HG03045 (cell line): ENCODE measurements around the gene SNAI1.
"Not testable (repeated sequence)": the region's sequence is repeated elsewhere in the genome, so short reads cannot be mapped to it uniquely, and the experiment has no call there.

ENCODE experiments used
- ATAC-seq: cut with Tn5 transposase; IDR thresholded peaks from one replicate; pipeline ENCODE4 v1.9.1; 2021; ENCODE audit warnings: mild to moderate bottlenecking, moderate library complexity; ENCODE audit not compliant: unreplicated experiment

Gene SNAI1

GRCh38 chr20:49985617-49986016 lies 2.8 kb downstream of the SNAI1 start:
- no peak for ATAC-seq

- no peak for ATAC-seq
Measured at GRCh38 chr20:49986049-49986448, 3.3 kb downstream of the SNAI1 start.

DNA sequence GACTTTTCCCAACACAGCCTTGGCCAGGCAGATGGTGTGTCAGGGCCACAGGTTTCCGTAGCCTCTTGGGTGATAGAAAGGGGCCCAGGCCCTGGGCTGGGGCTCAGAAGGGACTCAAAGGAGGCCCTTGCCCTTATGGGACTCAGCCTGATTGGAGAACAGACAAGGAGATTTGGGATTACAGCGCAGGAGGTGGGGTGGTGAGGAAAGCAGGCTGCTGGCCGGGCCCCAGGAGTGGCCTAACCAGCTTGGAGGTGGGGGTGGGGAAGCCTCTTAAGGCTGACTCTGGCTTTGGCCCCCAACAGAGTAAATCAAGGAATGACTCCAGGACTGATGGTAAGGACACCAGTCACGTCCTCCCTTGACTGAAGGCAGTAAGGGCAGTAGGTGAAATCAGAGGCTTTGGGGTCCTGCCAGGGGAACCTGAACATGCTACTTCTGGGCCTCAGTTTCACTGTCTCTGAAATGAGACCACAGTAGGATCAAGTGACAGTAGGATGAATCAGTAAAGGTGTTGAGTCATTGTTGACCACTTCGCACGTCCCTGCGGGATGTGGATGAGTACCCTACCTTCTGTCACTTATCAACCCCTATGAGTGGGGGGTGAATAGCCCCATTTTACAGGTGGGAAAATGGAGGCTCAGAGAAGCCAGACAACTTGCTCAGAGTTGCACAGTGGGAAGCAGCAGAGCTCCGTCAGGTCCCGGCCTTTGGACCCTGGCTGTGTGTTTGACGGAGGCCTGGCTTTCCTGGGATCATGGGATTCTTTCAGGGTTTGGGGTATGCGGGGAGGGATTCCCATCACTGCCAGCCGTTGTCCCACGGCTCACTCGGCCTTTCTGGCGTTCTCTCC lies 4.5 kb downstream of the SNAI1 start:
- no peak for ATAC-seq

- no peak for ATAC-seq
Measured at GRCh38 chr20:49987868-49988690, 5.3 kb downstream of the SNAI1 start.

- ATAC-seq, result no peak
Measured at GRCh38 chr20:49989234-49990065, 6.7 kb downstream of the SNAI1 start.

DNA sequence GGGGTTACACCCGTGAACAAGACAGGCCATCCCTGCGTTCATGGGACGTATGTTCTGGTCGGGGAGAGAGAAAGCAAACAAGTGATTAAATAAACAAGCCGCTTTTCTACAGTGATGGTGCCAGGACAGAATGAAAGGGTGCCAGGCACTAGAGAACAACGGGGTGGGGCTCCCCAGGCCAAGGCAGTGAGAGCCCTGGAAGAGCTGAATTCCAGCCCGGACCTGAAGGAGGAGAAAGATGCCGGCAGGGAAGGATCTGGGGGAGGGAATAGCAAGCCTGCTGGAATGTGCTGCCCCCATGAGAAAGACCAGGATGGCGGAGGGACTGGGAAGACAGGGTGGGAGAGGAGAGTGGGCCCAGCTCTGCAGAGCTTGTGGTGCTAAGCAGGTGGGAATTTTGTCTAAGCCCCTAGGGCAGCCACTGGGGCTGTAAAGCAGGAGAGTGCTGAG lies 7.5 kb downstream of the SNAI1 start:
- ATAC-seq, result no peak

- ATAC-seq, result no peak
Measured at GRCh38 chr20:49993301-49993751, 10.5 kb downstream of the SNAI1 start.

GRCh38 chr20:49995586-49995985 lies 12.8 kb downstream of the SNAI1 start:
- no peak for ATAC-seq

DNA sequence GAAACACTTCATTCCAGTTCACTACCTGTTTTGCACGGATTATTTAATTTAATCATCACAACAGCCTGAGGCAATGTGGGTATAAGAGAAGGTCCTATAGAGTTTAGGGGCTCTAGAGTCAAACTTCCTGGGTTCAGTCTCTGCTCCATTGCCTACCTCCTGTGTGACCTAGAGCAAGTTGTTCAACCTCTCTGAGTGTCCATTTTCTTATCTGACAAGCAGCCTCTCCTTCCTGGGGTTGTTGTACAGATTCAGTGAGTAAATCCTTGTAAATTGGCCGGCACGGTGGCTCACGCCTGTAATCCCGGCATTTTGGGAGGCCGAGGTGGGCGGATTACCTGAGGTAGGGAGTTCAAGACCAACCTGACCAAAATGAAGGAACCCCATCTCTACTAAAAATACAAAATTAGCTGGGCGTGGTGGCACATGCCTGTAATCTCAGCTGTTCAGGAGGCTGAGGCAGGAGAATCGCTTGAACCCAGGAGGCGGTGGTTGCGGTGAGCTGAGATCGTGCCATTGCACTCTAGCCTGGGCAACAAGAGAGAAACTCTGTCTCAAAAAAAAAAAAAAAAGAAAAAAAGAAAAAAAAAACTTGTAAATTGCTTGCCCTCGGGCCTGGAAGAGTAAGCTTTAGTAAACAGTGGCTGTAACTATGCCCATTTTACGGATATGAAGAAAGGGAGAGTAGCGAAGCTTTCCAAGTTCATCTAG lies 15.9 kb downstream of the SNAI1 start:
- ATAC-seq, result not testable (repeated sequence)

DNA sequence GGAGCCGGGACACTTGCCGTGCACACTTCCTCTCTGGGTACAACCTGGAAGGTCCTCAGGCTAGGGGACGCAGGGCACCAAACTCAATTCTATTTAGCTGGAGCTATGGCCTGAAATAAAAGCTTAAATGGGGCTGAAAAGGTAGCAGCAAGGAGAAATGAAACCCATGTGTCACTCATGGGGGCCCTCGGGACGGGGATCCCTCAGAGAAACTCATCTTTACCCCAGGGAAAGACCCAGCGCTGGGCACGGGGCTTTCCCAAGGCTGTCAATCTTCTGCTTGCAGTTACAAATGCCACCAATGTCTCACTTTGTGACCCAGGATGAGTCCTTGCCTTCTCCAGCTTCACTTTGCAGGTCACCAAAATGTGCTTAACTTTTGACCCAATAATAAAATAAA lies 16.5 kb downstream of the SNAI1 start:
- ATAC-seq, result no peak

GRCh38 chr20:50000548-50001222 lies 17.9 kb downstream of the SNAI1 start:
- not testable (repeated sequence) for ATAC-seq

DNA sequence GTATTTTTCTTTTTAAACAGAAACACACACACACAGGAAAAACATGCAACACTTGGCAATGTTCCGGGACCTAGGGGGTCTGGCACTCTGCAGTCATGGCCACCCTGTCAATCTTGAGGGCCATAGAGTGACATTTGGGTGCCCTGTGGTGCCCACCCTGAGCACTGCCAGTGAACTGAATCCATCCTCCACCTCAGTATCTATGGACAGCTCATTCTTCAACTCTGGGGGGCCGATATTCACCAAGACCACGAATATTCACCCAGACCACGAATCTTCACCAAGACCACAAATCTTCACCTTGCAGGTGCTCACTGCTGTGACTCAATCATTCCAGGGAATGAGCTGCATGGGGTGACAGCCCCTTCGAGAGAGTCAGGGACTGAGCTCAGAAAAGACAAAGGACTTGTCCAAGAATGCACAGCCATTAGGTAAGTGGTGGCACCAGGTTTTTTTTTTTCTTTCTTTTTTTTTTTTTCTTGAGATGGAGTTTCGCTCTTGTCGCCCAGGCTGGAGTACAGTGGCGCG lies 19.1 kb downstream of the SNAI1 start:
- ATAC-seq, result no peak

GRCh38 chr20:50003253-50003656 lies 20.5 kb downstream of the SNAI1 start:
- ATAC-seq, result no peak

GRCh38 chr20:50004229-50004628 lies 21.4 kb downstream of the SNAI1 start:
- no peak for ATAC-seq

GRCh38 chr20:50005471-50005981 lies 22.7 kb downstream of the SNAI1 start:
- no peak for ATAC-seq

- ATAC-seq, result no peak
Measured at GRCh38 chr20:50007369-50007768, 24.6 kb downstream of the SNAI1 start.

- ATAC-seq, result no peak
Measured at GRCh38 chr20:50008007-50008406, 25.2 kb downstream of the SNAI1 start.

DNA sequence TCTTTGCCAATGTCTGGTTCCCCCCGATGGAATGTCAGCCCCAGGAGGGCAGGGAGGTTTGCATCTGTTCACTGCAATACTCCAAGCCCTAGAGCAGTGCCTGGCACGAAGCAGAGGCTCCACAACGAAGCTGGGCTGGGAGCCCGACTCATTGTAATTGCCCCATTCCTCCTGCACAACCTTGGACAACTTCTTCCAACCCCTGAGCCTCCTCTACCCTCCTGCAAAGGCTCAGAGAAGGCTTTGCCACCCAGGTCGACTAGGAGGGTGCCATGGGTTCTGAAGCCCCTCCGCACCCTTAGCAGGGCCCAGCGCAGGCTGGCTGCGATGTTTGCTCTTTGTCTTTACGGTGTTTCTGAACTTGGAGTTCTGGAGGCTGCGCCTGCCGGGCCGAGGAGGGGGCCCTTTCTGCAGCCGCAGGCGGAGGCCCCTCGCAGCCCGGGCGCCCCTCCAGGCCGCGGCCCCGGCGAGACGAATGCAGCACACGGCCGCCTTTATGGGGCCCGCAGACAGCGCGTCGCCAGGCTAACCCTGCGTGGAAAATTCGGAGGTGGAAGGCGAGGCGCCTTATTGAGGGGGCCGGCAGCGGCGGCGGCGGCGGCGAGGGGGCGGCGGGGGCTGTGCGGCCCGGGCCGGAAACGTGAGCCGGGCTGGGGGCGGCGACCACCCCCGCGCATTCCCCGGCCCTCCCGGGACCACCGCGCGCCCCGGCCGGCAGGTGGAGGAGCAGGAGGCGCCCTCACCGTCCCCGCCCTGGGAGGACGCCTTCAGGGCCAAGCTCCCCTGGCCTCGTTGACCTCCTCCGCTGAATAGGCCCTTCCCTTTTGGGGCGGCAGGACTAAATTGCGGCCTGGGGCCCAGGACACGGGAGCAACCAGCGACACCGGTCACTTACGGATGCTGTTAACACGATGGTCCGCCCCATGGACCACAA lies 27.0 kb downstream of the SNAI1 start:
- no peak for ATAC-seq
